ENCODE results near the gene AP2A1.

The AP2A1 gene

GRCh38 chr19:49852631-49853126 is 85.9 kb downstream of the AP2A1 start:
- TF ChIP-seq ZFX (IDR thresholded peaks at IDR 0.05; ENCODE audit: borderline replicate concordance), result no peak
- TF ChIP-seq, protein P1, sequence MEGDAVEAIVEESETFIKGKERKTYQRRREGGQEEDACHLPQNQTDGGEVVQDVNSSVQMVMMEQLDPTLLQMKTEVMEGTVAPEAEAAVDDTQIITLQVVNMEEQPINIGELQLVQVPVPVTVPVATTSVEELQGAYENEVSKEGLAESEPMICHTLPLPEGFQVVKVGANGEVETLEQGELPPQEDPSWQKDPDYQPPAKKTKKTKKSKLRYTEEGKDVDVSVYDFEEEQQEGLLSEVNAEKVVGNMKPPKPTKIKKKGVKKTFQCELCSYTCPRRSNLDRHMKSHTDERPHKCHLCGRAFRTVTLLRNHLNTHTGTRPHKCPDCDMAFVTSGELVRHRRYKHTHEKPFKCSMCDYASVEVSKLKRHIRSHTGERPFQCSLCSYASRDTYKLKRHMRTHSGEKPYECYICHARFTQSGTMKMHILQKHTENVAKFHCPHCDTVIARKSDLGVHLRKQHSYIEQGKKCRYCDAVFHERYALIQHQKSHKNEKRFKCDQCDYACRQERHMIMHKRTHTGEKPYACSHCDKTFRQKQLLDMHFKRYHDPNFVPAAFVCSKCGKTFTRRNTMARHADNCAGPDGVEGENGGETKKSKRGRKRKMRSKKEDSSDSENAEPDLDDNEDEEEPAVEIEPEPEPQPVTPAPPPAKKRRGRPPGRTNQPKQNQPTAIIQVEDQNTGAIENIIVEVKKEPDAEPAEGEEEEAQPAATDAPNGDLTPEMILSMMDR (IDR thresholded peaks at IDR 0.05), result no peak
- H3K27ac ChIP-seq, result peak overlapping the region; percentile 96

DNA sequence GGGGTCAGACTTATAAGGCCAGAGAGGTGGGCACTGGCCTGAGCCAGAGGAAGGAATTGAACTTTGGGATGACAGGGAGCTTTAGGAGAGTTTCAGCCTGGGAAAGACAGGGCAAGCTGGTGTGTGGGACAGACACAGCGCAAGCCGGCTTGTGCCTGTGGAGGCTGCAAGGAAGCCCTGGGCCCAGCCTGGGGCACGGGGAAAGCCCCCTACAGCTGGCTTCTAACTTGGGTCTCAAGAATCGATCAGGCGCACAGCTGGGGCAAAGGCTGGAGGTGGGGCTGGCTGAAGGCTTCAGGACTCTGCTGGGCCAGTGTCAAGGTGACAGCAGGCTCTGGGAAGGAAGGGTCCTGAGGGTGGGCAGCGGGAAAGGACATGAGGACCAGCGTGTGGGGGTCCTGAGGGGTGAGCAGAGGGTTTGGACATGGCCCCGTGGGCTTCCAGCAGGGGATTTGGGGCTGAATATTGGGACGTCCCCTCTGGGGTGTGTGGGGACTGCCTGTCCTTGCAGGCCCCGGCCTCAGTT is 87.1 kb downstream of the AP2A1 start:
- H3K27ac ChIP-seq, result peak overlapping the region; percentile 96
- TF ChIP-seq, protein P1 (IDR thresholded peaks at IDR 0.05), result no peak
- TF ChIP-seq ZFX (IDR thresholded peaks at IDR 0.05; ENCODE audit: borderline replicate concordance), result no peak

DNA sequence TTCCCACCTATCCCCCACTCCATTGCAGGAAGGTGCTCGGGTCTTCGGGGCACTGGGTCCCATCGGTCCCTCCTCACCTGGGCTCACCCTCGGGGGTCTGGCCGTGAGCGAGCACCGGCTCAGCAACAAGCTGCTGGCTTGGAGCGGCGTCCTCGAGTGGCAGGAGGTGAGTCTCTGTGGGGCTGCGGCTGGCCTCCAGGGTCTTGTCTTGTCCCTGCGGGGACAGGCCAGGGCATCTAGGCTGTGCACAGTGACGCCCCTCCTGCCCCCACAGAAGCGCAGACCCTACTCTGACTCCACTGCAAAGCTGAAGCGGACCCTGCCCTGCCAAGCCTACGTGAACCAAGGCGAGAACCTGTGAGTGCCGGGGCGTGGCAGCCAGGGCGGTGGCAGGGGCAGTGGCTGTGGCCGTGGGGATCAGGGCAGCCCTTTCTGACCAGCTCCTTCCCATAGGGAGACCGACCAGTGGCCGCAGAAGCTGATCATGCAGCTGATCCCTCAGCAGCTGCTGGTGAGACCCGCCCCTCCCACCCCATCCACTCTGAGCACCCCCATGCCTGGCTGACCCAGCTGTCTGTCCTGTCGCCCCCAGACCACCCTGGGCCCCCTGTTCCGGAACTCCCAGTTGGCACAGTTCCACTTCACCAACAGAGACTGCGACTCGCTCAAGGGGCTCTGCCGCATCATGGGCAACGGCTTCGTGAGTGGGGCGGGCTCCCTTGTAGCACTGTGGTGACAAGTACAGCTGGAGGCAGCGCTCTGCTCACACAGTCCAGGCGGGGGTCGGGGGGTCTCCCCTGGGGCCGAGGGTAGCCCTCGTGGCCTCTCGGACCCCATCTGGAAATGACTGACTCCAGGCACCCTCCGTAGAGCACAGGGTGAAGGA is 87.8 kb downstream of the AP2A1 start:
- no peak for TF ChIP-seq ZFX (IDR thresholded peaks at IDR 0.05; ENCODE audit: borderline replicate concordance)
- TF ChIP-seq, protein P1 (IDR thresholded peaks at IDR 0.05), result no peak
- peak overlapping the region; percentile 96 for H3K27ac ChIP-seq

GRCh38 chr19:49855277-49855675 is 88.5 kb downstream of the AP2A1 start:
- TF ChIP-seq, protein P1 (IDR thresholded peaks at IDR 0.05), result no peak
- no peak for TF ChIP-seq ZFX (IDR thresholded peaks at IDR 0.05; ENCODE audit: borderline replicate concordance)
- H3K27ac ChIP-seq, result peak overlapping the region; percentile 96

DNA sequence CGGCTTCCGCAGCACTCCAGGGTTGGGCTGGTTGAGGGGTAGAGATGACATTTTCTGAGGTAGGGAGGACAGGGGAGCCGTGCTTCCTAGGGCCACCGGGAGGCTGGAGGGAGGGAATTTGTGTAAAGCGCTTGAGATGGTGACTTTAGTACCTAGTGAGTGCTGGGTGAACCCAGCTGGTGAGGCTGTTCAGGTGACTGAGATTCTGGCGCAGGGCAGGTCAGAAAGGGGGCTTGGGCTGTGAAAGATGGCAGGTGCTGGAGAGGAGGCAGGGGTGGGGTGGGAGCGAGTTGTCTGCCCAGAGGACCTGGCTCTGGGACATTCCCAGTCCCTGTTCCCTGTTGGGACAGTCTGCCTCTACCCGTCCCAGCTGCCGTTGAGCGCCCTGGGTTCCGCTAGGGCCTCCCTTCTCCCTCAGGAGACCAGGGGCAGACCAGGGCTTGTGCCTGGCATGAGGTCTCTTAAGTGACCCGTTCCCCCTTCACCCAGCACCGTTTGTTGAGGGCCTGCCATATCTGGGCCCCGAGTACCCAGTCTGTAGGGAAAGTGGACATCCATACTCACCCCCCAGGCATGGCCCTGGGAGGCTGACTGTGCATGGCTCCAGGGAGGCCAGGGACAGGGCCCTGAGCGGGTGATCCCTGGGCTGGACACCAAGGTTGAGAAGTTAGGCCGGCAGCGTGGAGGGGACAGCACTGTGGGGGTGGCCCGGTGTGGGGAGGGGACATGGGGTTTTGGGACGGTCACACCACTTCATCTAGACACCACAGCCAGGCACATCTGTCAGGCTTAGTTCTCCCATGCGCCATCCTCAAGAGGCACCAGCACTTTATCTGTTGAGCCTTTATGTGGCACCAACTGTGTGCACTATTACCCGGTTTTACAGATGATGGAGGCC is 89.1 kb downstream of the AP2A1 start:
- peak overlapping the region; percentile 96 for H3K27ac ChIP-seq

DNA sequence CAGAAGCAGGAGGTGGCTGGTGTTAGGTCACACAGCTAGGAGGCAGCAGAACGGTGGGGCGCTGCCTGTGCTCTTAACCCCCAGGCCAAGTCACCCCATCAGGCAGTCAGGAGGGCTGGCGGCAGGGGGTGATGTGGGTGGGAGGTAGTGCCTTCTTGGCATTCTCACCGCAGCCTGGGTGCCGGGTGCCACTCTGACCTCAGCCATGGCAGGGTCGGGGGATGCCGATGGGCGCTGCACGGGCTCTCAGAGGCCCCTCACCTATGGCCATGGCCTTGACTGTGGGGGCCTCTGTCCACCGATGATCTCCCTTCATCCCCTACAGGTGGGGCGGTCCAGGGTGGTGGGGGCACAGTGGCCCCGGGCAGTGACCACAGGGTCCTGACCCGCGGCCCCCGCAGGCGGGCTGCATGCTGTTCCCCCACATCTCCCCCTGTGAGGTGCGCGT is 89.8 kb downstream of the AP2A1 start:
- TF ChIP-seq, protein P1 (IDR thresholded peaks at IDR 0.05), result no peak
- TF ChIP-seq ZFX (IDR thresholded peaks at IDR 0.05; ENCODE audit: borderline replicate concordance), result no peak
- peak overlapping the region; percentile 96 for H3K27ac ChIP-seq

More for the DNA sequence above, 89.1 kb downstream of the AP2A1 start:
- no peak for TF ChIP-seq ZFX (IDR thresholded peaks at IDR 0.05; ENCODE audit: borderline replicate concordance)
- TF ChIP-seq, protein P1 (IDR thresholded peaks at IDR 0.05), result no peak
